PC-3 (cell line): ENCODE data around the gene PTPRN2. TPM values are rescaled to one million over a fixed set of nuclear protein-coding genes. Genes with fewer than 3 reads are reported as not detected.

Experiments
- ATAC-seq: fragments of 200-7000 bp; cut with Tn5 transposase; 2 replicates; pipeline ENCODE4 v1.9.1; 2020; ENCODE audit warnings: mild to moderate bottlenecking, moderate library complexity
- BruUV-seq: library from RNA; stranded (reverse); fragments of 400-500 nt; replicated peaks from 2 replicates; lab custom pipeline; 2021; lab: Mats Ljungman, UMichigan
- CTCF ChIA-PET: fragments of 300-600 bp; sonication (Branson Sonifier 250); formaldehyde crosslinking; loops from one replicate; lab custom pipeline; 2022; ENCODE audit warnings: antibody characterized with exemption; lab: Charles Lee
- POLR2A ChIA-PET: fragments of 300-600 bp; sonication (Branson Sonifier 250); formaldehyde crosslinking; loops from one replicate; lab custom pipeline; 2022; ENCODE audit warnings: antibody characterized with exemption; ENCODE audit not compliant: unreplicated experiment; lab: Charles Lee
- DNase-seq: peaks from one replicate; pipeline ENCODE4 v3.0.0-alpha.2; 2015
- H2AFZ ChIP-seq: fragments of 300-600 bp; sonication (generic); 2 replicates; pipeline ENCODE4 v1.6.0; 2016; ENCODE audit warnings: antibody characterized with exemption, low read length
- H3F3A ChIP-seq: fragments of 300-600 bp; sonication (generic); one replicate; pipeline ENCODE4 v1.6.0; 2017; ENCODE audit warnings: antibody characterized with exemption, low read length, control low read depth, mild to moderate bottlenecking; ENCODE audit not compliant: unreplicated experiment
- H3K27ac ChIP-seq: fragments of 300-600 bp; sonication (generic); 2 replicates; pipeline ENCODE4 v1.5.1; 2016; ENCODE audit warnings: mild to moderate bottlenecking, low read length
- H3K27me3 ChIP-seq: fragments of 300-600 bp; sonication (generic); 2 replicates; pipeline ENCODE4 v1.6.1; 2016; ENCODE audit warnings: low read length, mixed read lengths
- H3K36me3 ChIP-seq: fragments of 300-600 bp; sonication (generic); 2 replicates; pipeline ENCODE4 v1.6.1; 2016; ENCODE audit warnings: low read depth, mixed run types, low read length, mixed read lengths
- H3K4me1 ChIP-seq: fragments of 300-600 bp; sonication (generic); 2 replicates; pipeline ENCODE4 v1.5.1; 2016; ENCODE audit warnings: low read length; ENCODE audit not compliant: insufficient read depth
- H3K4me2 ChIP-seq: fragments of 300-600 bp; sonication (generic); 2 replicates; pipeline ENCODE4 v1.6.0; 2016; ENCODE audit warnings: low read length
- H3K4me3 ChIP-seq: fragments of 300-600 bp; sonication (generic); 2 replicates; pipeline ENCODE4 v1.5.1; 2016; ENCODE audit warnings: mild to moderate bottlenecking, low read length, mixed read lengths
- H3K79me2 ChIP-seq: fragments of 300-600 bp; sonication (generic); 2 replicates; pipeline ENCODE4 v1.6.1; 2017; ENCODE audit warnings: low read length, mixed read lengths
- H3K9ac ChIP-seq: fragments of 300-600 bp; sonication (generic); 2 replicates; pipeline ENCODE4 v1.6.0; 2016; ENCODE audit warnings: mild to moderate bottlenecking, low read length
- H3K9me2 ChIP-seq: fragments of 300-600 bp; sonication (generic); replicated peaks from 2 replicates; pipeline ENCODE4 v1.6.1; 2016; ENCODE audit warnings: mixed run types, low read length, mixed read lengths
- H3K9me3 ChIP-seq: fragments of 300-600 bp; sonication (generic); 2 replicates; pipeline ENCODE4 v1.6.1; 2016; ENCODE audit warnings: low read length, mixed read lengths
- H4K20me1 ChIP-seq: fragments of 300-600 bp; sonication (generic); 2 replicates; pipeline ENCODE4 v1.6.1; 2016; ENCODE audit warnings: low read length, mixed read lengths
- CTCF ChIP-seq: fragments of 300-600 bp; sonication (generic); conservative IDR thresholded peaks from 2 replicates; pipeline ENCODE4 v1.5.1; 2017; ENCODE audit warnings: antibody characterized with exemption, low read depth, mild to moderate bottlenecking, low read length
- EZH2 ChIP-seq: fragments of 300-600 bp; sonication (generic); IDR thresholded peaks from one replicate; pipeline ENCODE4 v1.6.1; 2017; ENCODE audit warnings: antibody characterized with exemption, mild to moderate bottlenecking, low read length; ENCODE audit not compliant: unreplicated experiment
- EZH2phosphoT487 ChIP-seq: fragments of 300-600 bp; sonication (generic); IDR thresholded peaks from 2 replicates; pipeline ENCODE4 v1.6.1; 2018; ENCODE audit warnings: mild to moderate bottlenecking, antibody characterized with exemption, low read length, borderline replicate concordance
- intact Hi-C: fragments of 100-400 bp; cut with micrococcal nuclease; formaldehyde crosslinking; loops from 2 replicates; pipeline ENCODE4 v1.9.0; 2023
- total RNA-seq: library from RNA; depleted of rRNA; stranded (reverse); fragments of >200 nt; gene quantifications from 2 replicates; pipeline ENCODE4 v1.2.3, GENCODE V29; 2014

Gene PTPRN2
- total RNA-seq, 1 experiment from 2014 or later = 3.2 TPM

GRCh38 chr7:158369290-158369689, 218.3 kb downstream of the PTPRN2 start:
- ATAC-seq (no peak), DNase-seq (no peak)
- H3K4me2 ChIP-seq = no peak overlapping the region
- peaks cover 34% of the 10 kb centered on the region for H3K27me3 ChIP-seq
- BruUV-seq = no TSS peak
- no peaks in the 10 kb centered on the region for H3K36me3 ChIP-seq
- no peaks in the 10 kb centered on the region for H3K79me2 ChIP-seq
- TF ChIP-seq EZH2 = no peak
- TF ChIP-seq CTCF = no peak
- H3K4me1 ChIP-seq = peaks cover 4% of the 10 kb centered on the region; the same call in 1 of the 2 replicates
- no peak overlapping the region for H3K9ac ChIP-seq
- no peaks in the 10 kb centered on the region for H3K9me3 ChIP-seq
- intact Hi-C loops = no loop called here
- no peak overlapping the region for H3K4me3 ChIP-seq
- no peaks in the 10 kb centered on the region for H3F3A ChIP-seq
- no peak overlapping the region for H3K27ac ChIP-seq
- no peaks in the 10 kb centered on the region for H3K9me2 ChIP-seq
- CTCF ChIA-PET = no interaction called here
- H2AFZ ChIP-seq = no peak overlapping the region
- H4K20me1 ChIP-seq = no peaks in the 10 kb centered on the region
- POLR2A ChIA-PET = no interaction called here

DNA sequence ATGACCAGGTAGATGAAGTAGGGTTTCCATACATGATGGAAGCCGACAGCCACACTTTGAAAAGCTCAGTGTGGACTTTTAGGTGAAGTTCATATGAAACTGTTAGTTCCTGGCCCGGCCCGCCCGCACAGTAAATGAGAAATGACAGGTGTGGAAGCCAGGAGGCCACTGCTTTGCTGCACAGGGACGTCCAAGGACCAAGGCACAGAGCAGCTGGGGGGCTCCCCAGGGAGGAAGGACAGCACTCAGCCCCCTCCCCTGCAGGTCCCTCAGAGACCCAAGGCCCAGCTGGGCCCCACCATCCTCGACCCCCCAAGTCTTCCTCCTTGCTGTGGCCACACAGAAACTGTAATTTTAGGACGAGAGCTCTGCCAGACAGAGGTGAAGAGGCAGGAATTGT, 219.2 kb downstream of the PTPRN2 start:
- no TSS peak for BruUV-seq
- TF ChIP-seq EZH2phosphoT487 (no peak), EZH2 (no peak), CTCF (no peak)
- no peaks in the 10 kb centered on the region for H3K9me2 ChIP-seq

GRCh38 chr7:158367634-158367982, 220.0 kb downstream of the PTPRN2 start:
- no peaks in the 10 kb centered on the region for H3K4me1 ChIP-seq
- H3K27me3 ChIP-seq = peaks cover 26% of the 10 kb centered on the region
- intact Hi-C loops = no loop called here
- ChIA-PET CTCF (no interaction called here), POLR2A (no interaction called here)
- no peak overlapping the region for H2AFZ ChIP-seq
- no peaks in the 10 kb centered on the region for H3K9me3 ChIP-seq
- no peak overlapping the region for H3K4me3 ChIP-seq
- ATAC-seq = no peak
- no peak overlapping the region for H3K27ac ChIP-seq
- no peaks in the 10 kb centered on the region for H3K36me3 ChIP-seq
- no peak overlapping the region for H3K9ac ChIP-seq
- no peaks in the 10 kb centered on the region for H3F3A ChIP-seq
- no peak overlapping the region for H3K4me2 ChIP-seq
- DNase-seq = no peak
- no peaks in the 10 kb centered on the region for H4K20me1 ChIP-seq
- TF ChIP-seq EZH2phosphoT487 = no peak
- no peak for TF ChIP-seq CTCF
- no peaks in the 10 kb centered on the region for H3K9me2 ChIP-seq
- no peaks in the 10 kb centered on the region for H3K79me2 ChIP-seq
- no TSS peak for BruUV-seq

More for the DNA sequence above, 219.2 kb downstream of the PTPRN2 start:
- Histone ChIP-seq H3K36me3 (no peaks in the 10 kb centered on the region), H3K4me3 (no peak overlapping the region), H3K27ac (no peak overlapping the region), H3K9me3 (no peaks in the 10 kb centered on the region), H3K4me2 (no peak overlapping the region), H3K9ac (no peak overlapping the region), H4K20me1 (no peaks in the 10 kb centered on the region), H3K4me1 (no peaks in the 10 kb centered on the region), H3F3A (no peaks in the 10 kb centered on the region), H3K79me2 (no peaks in the 10 kb centered on the region), H3K27me3 (peaks cover 26% of the 10 kb centered on the region), H2AFZ (no peak overlapping the region)
- POLR2A ChIA-PET = no interaction called here
- CTCF ChIA-PET = no interaction called here
- no peak for DNase-seq
- intact Hi-C loops = no loop called here
- ATAC-seq = no peak
